IPS DF 6.9 (cell line): ENCODE data around the gene SRSF5.
"Not testable (repeated sequence)": the region's sequence is repeated elsewhere in the genome, so short reads cannot be mapped to it uniquely, and the experiment has no call there.

Source experiments
- DNase-seq: peaks from one replicate; pipeline ENCODE4 v3.0.0-alpha.2; 2013; ENCODE audit warnings: low read depth, low spot score
- H3K27ac ChIP-seq: one replicate; pipeline ENCODE4 v1.5.1; 2013; ENCODE audit warnings: low read length, control low read depth
- H3K27me3 ChIP-seq: 2 replicates; pipeline ENCODE4 v1.6.1; 2013; ENCODE audit warnings: mild to moderate bottlenecking, low read length; ENCODE audit not compliant: control insufficient read depth, insufficient read depth
- H3K36me3 ChIP-seq: 2 replicates; pipeline ENCODE4 v1.6.1; 2013; ENCODE audit warnings: low read length; ENCODE audit not compliant: control insufficient read depth, insufficient read depth
- H3K4me1 ChIP-seq: 2 replicates; pipeline ENCODE4 v1.6.1; 2013; ENCODE audit warnings: low read length; ENCODE audit not compliant: control insufficient read depth, insufficient read depth
- H3K4me3 ChIP-seq: 2 replicates; pipeline ENCODE4 v1.5.1; 2013; ENCODE audit warnings: mild to moderate bottlenecking, low read length
- H3K9me3 ChIP-seq: 2 replicates; pipeline ENCODE4 v1.6.1; 2013; ENCODE audit warnings: low read length, inconsistent platforms; ENCODE audit not compliant: control insufficient read depth, insufficient read depth
- WGBS: extraction: QIAGEN DNeasy Blood & Tissue Kit; methylation state at CpG from one replicate; pipeline ENCODE4 v1.1.7; 2013; ENCODE audit warnings: mixed read lengths, missing lambda C conversion rate; ENCODE audit not compliant: insufficient read length, insufficient coverage; 5-methylcytosine and 5-hydroxymethylcytosine counted together

SRSF5 gene

DNA sequence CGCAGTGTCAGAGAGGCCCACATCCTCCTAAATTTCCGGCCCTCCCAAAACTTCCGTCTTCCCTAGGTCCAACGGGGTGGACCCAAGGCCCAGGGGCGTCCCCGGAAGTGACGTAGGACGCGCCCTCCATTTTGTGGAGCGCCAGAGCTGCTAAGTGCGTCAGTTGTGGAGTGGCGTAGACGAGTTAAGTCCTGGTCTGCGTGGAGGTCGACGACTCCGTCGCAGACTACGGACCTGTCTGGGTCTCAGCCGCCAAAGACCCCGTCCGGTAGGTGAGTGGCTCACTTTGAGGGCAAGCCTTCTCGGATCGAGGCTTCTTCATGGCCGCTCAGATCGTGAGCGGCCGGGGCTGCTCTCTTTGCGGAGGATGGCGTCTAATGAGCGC is at the start of gene SRSF5:
SRSF5 (plus strand) TSS at position 159 of the 385 bp plus-strand sequence. CDS start 1,015 bp downstream, outside the sequence.
- no peak within 1 kb of the TSS for H3K27ac ChIP-seq

DNA sequence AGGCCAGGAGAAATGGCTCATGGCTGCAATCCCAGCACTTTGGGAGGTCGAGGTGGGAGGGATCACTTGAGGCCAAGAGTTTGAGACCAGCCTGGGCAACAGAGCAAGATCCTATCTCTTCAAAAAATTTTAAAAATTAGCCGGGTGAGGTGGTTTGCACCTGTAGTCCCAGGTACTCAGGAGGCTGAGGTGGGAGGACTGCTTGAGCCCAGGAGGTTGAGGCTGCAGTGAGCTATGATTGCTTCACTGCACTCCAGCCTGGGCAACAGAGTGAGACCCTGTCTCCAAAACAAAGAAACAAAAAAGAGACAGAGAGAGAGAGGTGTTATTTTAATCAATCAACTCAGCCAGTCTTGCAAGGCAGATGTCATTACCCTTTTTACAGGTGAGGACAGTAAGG is 48.3 kb upstream of the SRSF5 start:
- H3K27ac ChIP-seq, H3K4me3 ChIP-seq, H3K27me3 ChIP-seq, DNase-seq, H3K36me3 ChIP-seq, H3K4me1 ChIP-seq, H3K9me3 ChIP-seq: not testable (repeated sequence)
- WGBS: no CpG with 5 or more reads among the region's 2 CpGs

More for the DNA sequence above, at the start of gene SRSF5:
- H3K4me3 ChIP-seq: peak within 1 kb of the TSS; percentile 96
- WGBS: no CpG with 5 or more reads among the region's 31 CpGs
- no peaks in the 10 kb centered on the region for H3K27me3 ChIP-seq
- H3K4me1 ChIP-seq: no peaks in the 10 kb centered on the region; the same call in 1 of the 2 replicates
- DNase-seq: peak; percentile 93
- H3K36me3 ChIP-seq: peaks cover 26% of the 10 kb centered on the region
- no peaks in the 10 kb centered on the region for H3K9me3 ChIP-seq

DNA sequence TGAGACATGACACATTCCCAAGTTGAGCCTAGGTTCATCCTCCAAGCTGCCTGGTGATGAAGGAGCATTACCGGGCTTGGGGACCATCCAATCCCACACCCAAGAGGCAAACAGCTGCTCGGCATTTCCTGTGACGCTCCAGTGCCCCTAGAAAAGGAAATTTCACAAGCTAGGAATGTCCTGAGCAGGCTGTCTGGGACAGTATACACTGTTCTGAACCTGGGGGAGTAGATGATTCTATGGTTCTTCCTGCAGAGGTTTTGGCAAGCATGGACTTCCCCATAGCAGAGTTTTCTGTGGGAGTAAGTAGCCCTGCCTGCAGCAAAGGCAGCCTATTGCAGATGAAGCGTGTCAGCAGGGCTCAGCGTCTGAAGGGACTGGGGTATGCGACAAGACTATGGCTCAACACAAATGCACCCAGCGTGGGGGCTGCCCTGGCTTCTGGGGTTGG is 47.4 kb upstream of the SRSF5 start:
- H3K27me3 ChIP-seq: no peaks in the 10 kb centered on the region
- H3K36me3 ChIP-seq: no peaks in the 10 kb centered on the region
- no peak overlapping the region for H3K4me3 ChIP-seq
- no peaks in the 10 kb centered on the region for H3K9me3 ChIP-seq
- no CpG with 5 or more reads among the region's 7 CpGs for WGBS
- H3K4me1 ChIP-seq: no peaks in the 10 kb centered on the region
- no peak overlapping the region for H3K27ac ChIP-seq
- no peak for DNase-seq

DNA sequence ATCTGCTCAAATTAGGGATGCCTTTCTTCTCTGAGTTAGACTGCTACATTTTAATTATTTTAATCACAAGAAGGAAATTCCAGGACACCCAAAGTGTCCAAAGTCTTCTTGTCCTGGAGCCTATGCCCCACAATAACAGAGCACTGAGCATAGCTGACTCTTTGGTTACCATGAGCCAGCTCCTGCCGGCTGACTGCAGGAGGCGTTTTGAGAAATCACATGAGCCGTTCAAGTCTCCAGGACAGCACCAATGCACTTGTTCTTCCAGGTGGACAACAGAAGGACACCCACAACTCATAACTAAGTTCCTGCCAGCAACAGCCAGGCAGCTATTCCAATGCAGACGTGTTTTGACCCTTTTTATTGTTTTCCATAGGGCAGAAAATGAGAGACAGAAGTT is 46.0 kb upstream of the SRSF5 start:
- H3K9me3 ChIP-seq: no peaks in the 10 kb centered on the region
- no peak overlapping the region for H3K27ac ChIP-seq
- no peaks in the 10 kb centered on the region for H3K4me1 ChIP-seq
- no peaks in the 10 kb centered on the region for H3K27me3 ChIP-seq
- no peaks in the 10 kb centered on the region for H3K36me3 ChIP-seq
- no peak for DNase-seq
- H3K4me3 ChIP-seq: no peak overlapping the region
- WGBS: no CpG with 5 or more reads among the region's 4 CpGs

DNA sequence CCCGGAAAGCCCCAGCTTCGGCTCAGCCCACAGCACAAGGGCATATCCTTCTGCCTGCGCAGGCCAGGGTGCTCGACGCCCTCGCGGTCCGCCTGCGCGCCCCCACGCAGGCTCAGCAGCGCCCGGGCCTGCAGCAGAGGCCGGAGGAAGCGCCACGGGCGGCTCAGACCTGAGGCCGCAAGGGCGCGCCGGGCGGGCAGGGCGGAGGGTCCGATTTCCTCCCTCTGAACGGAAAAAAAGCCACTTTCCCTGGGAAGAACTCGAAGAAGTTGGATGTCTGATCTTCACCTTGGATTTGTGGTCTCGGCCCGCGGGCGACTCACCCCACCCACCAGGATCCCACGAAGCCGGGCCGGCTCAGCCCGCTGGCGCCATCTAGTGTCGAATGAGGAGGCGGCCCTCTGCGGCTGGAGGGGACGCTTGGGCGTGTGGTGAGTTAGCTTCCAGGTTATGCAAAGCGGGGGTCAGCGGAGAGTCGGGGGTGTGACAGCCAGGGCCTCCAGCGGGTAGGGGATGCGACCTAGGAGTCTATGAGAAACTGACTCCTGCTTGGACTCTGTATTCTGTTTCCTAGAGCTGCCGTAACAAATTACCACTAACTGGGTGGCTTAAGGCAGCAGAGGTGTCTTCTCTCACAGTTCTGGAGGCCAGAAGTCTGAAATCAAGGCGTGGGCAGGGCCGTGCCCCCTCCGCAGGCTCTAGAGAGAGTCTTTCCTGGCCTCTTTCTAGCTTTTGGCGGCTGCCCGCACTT is 40.0 kb upstream of the SRSF5 start:
- H3K9me3 ChIP-seq: no peaks in the 10 kb centered on the region
- H3K36me3 ChIP-seq: no peaks in the 10 kb centered on the region
- no peak for DNase-seq
- no CpG with 5 or more reads among the region's 51 CpGs for WGBS
- H3K4me3 ChIP-seq: peak overlapping the region; percentile 37; the same call in 1 of the 2 replicates
- no peaks in the 10 kb centered on the region for H3K27me3 ChIP-seq
- H3K27ac ChIP-seq: no peak overlapping the region
- 0 out of 2 replicates have a peak, but pooled peaks cover 1% of the 10 kb centered on the region for H3K4me1 ChIP-seq

DNA sequence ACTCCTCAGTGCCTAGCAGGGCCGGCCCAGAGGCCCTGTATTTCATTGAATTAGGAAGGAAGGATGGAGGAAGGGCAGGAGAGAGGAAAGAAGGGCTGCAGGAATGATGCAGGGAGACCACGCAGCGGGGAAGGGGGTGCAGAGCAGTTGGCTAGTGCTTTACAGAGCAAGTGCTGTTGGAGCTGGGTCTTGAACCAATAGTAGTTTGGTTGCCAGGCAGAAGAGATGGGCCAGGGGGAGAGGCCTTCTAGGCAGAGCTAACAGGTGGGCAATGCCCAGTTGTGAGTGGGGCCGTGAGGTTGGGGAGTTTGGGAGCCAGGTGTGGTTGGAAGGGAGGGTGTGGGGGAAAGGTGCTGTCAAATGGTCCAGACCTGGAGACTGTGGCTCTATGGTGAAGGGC is 39.1 kb upstream of the SRSF5 start:
- H3K27me3 ChIP-seq: no peaks in the 10 kb centered on the region
- H3K4me3 ChIP-seq: no peak overlapping the region
- no peak for DNase-seq
- no peaks in the 10 kb centered on the region for H3K9me3 ChIP-seq
- WGBS: no CpG with 5 or more reads among the region's 4 CpGs
- H3K4me1 ChIP-seq: 0 out of 2 replicates have a peak, but pooled peaks cover 1% of the 10 kb centered on the region
- no peaks in the 10 kb centered on the region for H3K36me3 ChIP-seq
- no peak overlapping the region for H3K27ac ChIP-seq

DNA sequence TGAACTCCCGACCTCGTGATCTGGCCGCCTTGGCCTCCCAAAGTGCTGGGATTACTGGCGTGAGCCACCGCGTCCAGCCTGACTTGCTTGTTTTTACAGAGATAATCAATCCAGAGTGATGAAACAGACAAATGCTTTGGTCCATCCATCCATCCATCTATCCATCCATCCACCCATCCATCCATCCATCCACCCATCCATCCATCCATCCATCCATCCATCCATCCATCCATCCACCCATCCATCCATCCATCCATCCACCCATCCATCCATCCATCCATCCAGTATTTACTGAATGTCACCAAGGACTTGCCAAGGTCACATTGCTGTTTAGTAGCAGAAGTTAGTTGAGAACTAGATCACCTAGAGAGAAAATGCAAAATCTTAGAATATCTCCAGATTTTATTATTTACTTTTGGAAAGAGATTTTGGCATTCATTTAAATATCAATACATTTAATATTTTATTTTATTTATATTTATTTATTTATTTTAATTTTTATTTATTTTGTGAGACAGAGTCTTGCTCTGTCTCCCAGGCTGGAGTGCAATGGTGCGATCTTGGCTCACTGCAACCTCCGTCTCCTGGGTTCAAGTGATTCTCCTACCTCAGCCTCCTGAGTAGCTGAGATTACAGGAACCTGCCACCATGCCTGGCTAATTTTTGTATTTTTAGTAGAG is 34.9 kb upstream of the SRSF5 start:
- H3K4me1 ChIP-seq, H3K36me3 ChIP-seq, DNase-seq, H3K27me3 ChIP-seq, H3K9me3 ChIP-seq, H3K27ac ChIP-seq, H3K4me3 ChIP-seq: not testable (repeated sequence)
- WGBS: no CpG with 5 or more reads among the region's 8 CpGs

DNA sequence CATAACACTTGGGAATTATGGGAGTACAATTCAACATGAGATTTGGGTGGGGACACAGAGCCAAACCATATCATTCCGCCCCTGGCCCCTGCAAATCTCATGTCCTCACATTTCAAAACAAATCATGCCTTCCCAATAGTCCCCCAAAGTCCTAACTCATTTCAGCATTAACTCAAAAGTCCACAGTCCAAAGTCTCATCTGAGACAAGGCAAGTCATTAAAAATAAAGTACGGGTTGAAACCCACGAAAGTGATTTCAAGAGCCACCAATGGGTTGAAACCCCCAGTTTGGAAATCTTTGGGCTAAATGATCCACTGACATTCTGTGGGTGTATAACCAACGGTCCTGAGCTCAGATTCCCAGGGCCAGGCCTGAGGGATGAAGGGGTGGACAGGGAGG is 30.5 kb upstream of the SRSF5 start:
- not testable (repeated sequence) for H3K27ac ChIP-seq, H3K4me1 ChIP-seq, DNase-seq, H3K36me3 ChIP-seq, H3K4me3 ChIP-seq, H3K9me3 ChIP-seq, H3K27me3 ChIP-seq
- no CpG with 5 or more reads among the region's 4 CpGs for WGBS

DNA sequence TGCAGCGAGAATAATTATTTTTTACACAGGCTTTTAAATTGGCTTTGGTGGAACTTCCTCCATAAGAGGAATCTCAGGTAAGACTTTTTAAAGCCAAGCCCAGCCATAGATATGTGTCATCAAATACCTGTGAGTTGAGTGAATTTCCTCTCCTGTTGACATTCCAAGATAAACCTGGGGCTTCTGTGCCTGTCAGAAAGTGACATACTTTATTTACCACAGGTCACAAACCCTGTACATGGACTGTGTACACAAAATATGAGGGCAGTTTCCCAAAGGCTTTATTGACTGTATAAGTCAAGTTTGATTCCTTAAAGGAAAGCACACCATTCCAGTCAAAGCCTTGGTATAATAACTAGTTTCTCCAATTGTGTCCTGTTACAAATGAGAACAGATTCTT is 25.9 kb upstream of the SRSF5 start:
- Histone ChIP-seq H3K4me3 (no peak overlapping the region), H3K9me3 (no peaks in the 10 kb centered on the region), H3K27ac (no peak overlapping the region), H3K36me3 (no peaks in the 10 kb centered on the region), H3K27me3 (no peaks in the 10 kb centered on the region), H3K4me1 (no peaks in the 10 kb centered on the region)
- WGBS: no CpG with 5 or more reads among the region's 1 CpG
- DNase-seq: no peak

DNA sequence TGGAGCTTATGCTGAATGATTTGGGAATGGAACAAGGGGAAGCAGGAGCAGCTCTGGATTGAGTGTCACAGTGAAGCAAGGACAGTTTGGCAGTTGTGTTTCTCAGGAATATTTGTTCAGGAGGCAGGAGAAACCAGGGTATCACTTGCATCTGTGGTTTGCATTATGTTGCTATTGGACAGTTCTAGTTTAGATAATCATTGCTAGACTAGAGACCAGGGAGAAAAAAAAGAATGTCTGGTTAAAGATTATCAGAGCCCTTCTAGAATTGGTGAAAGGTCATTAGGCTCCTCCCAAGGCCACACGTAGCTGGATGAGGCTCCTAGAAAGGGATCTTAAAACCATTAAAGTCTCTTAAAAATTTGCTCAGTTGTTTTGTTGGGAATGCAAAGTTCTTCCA is 17.0 kb upstream of the SRSF5 start:
- no peak overlapping the region for H3K4me3 ChIP-seq
- no peak overlapping the region for H3K27ac ChIP-seq
- DNase-seq: no peak
- no CpG with 5 or more reads among the region's 1 CpG for WGBS
- no peaks in the 10 kb centered on the region for H3K36me3 ChIP-seq
- no peaks in the 10 kb centered on the region for H3K4me1 ChIP-seq
- no peaks in the 10 kb centered on the region for H3K9me3 ChIP-seq
- no peaks in the 10 kb centered on the region for H3K27me3 ChIP-seq
